DMS153 (cell line): ENCODE data around the gene BPNT1.
"Not testable (repeated sequence)": the region's sequence is repeated elsewhere in the genome, so short reads cannot be mapped to it uniquely, and the experiment has no call there.

Source experiments
- DNase-seq: peaks from one replicate; lab custom pipeline; 2025; lab: John Stamatoyannopoulos, UW

The BPNT1 gene

DNA sequence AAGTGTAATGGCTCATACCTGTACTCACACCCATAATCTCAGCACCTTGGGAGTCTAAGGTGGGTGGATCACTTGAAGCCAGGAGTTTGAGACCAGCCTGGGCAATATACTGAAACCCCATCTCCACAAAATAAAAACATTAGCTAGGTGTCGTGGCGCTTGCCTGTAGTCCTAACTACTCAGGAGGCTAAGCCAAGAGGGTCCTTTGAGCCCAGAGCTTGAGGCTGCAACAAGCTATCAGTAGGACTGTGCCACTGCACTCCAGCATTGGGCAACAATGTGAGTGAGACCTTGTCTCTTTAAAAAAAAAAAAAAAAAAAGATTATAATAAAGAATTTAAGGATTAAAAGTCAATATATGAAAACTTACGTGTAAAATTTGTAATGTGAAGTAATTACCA is 11.7 kb downstream of the BPNT1 start:
- DNase-seq = no peak

DNA sequence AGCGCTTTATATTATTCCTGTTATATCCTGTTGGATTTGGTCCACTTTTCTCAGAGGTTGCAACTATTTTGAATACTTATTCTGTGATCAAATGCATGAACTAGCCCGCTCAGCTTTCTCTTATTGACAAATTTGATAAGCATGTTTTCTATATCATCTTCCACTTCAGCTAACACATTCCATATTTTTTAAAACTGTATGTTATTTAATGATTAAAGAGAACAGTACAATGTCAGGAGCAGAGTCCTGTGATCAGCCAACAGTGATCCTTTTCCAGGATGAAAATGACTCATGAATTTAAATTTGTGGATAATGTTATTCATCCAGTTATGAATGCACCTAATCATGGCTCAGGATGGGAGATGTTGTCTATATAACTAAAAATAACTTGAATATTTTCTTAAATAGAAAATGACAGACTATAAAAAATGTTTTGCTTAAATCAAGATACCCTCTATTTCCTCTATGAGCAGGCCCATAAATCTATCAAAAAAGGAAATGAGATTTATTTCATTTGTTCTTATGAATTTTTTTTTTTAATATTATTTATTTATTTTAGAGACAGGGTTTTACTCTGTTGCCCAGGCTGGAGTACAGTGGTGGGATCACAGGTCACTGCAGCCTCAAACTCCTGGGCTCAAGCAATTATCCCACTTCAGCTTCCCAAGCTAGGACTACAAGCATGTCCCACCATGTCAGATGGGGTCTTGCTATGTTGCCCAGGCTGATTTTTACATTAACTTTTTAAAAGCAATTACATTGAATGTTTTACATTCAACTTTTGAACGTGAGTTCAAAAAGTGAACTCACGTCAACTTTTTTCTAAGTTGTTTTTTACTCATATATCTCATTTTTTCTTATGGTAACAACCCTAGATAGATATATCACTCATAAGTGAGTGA is 12.5 kb downstream of the BPNT1 start:
- no peak for DNase-seq

DNA sequence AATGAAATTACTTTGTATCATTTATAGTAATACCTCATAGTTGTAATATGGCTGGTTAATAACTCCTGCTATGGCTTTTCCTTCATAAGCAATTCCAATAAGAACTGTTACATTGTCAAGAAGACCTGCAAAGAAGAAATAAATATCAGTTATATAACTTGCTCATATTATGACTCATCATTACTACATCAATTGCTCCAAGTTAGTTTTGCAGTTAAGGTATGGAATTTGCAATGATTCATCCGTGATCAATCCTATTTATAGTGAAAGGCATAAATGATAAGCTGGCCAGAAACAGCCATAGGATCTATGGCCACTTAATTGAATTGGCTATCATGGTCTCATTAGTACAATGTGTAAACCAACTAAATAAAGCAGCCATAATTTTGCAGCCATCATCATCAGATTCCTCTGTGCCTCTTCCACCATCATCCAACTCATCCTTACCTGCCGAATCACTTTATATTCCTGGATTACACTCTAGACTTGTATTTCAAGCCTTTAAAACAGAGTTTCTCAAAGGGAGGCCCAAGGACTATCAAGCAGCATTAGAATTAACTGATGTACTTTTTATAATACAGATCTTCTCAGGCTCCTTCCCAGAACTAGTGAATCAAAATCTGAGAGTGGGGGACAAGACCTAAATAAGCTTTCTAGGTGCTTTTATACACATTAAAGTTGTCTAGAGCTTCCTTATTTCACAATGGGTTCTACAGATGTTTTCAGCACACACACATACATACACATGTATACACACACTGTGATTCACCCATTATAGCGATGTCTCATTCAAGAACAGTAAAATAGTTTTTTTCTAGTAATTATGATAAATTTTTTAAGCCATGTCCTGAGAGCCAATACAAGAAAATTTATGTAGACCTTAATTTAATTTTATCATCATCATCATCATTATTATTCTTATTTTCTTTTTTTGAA is 22.1 kb downstream of the BPNT1 start:
- DNase-seq = no peak

DNA sequence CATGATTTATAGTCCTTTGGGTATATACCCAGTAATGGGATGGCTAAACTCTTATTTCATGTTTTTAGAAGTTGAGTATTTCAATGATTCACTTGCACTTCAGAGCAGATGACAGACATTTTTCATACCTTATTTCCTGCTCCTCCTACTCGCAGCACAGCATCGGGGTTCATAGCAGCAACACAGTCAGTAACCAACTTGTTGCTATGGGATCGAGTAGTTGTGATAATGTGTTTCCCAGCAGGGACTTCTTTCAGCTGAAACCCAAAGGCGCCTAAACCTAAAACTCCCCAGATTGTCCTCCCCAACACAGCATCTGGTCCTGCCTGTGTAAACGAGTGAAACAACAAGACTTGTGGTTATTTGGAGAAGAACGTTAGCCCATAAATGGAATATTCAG is 27.0 kb downstream of the BPNT1 start:
- no peak for DNase-seq

DNA sequence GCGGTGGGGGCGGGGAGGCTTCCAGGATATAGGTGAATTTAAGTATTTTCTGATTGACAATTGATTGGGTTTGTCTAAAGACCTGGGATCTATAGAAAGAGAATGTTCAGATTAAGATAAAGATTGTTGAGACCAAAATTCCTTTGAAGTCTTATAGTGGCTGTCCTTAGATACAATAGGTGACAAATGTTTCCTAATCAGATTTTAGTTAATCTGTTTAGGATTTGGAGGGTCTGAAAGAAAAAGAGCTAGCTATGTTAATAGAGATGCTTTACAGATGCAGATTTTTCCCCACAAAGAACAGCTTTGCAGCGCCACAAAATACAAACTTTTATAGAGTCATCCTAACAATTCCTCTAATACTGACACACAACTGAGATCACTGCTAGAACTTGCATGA is 28.7 kb downstream of the BPNT1 start:
- DNase-seq = no peak

DNA sequence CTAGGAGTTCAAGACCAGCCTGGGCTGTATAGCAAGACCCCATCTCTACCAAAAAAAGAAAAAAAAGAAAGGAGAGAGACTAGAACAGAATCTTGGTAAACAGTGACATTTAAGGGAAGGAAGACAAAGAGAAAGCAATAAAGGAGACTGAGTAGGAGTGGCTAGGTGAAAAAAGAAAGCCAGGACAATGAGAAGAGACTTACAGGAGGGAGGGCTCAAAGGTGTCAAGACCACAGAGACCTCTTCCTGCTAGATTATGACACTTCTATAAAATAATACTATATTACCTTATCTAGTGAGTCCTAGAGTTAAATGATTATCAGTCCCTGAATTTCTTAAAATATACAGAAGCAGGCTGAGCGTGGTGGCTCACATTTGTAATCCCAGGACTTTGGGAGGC is 33.2 kb downstream of the BPNT1 start:
- DNase-seq = no peak

DNA sequence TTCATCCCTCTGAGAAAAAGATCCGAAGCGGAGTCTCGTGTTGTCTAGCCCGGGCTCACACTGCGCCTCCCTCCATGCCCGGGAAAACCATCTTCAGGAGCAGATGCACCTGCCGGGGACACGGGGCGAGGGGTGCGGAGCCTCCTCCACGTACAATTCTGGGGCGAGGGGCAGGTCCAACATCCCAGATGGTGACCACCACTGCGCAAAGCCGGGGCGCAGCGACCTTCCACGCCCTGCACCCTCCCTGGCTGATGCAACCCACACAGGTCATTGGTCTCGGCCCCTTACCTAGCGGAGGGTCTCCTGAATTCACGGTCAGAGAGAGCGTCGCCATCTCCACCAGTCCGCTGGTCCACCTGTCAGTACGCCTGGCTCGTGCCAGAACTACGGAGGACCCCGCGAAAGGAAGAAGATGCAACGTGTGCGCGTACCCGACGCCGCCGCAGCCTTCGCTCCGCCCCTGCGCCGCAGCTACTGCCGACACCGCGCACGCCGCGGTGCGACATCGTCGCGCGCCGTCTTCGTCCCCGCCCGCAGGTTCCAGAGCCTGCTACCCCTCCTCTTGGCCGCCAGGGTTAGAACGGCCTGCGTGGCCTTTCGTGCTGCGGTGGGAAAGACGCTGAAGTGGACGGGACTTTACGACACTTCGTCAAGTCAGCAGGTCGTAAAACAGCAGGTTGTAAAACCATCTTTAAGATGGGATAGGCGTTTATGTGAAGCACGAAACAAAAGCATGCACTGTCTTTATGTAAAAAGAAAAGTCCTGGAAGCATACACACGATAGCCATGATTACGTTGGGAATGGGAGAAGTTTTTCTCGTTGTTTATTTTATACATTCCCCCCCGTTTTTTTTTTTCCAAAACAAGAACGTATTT is 43.3 kb downstream of the BPNT1 start, which contains the start of gene EPRS1:
EPRS1 (minus strand) TSS at position 454 of the 879 bp plus-strand sequence; CDS start at position 337, 117 bp downstream.
- peak; percentile 97 for DNase-seq

DNA sequence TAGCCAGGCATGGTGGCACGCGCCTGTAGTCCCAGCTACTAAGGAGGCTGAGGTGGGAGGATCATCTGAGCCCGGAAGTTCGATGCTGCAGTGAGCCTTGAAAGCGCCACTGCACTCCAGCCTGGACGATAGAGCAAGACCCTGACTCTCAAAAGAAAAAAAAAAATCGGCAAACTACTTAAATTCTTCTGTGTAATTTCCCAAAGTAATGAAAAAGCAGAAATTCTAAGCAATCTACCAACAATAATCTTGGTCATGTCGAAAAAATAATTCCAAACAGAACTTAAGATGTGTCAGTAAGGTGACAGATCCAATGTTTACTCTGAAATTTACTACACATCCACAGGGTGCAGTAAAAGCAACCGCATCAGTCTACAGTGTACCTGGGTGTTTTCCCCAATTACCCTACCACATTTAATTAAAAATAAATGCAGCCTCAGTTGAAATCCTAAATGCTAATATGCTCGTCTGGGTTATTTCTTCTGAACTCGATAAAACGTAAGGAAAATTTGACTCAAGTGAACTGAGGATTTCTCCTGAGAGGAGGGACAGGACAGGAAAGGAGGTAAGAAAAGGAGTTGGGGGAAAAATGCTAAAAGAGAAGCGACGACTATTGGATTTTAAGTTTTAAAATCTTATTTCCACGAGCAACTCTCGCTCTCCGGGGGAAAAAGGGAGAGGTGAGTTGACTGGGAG is 44.1 kb downstream of the BPNT1 start:
- DNase-seq = peak; percentile 9

DNA sequence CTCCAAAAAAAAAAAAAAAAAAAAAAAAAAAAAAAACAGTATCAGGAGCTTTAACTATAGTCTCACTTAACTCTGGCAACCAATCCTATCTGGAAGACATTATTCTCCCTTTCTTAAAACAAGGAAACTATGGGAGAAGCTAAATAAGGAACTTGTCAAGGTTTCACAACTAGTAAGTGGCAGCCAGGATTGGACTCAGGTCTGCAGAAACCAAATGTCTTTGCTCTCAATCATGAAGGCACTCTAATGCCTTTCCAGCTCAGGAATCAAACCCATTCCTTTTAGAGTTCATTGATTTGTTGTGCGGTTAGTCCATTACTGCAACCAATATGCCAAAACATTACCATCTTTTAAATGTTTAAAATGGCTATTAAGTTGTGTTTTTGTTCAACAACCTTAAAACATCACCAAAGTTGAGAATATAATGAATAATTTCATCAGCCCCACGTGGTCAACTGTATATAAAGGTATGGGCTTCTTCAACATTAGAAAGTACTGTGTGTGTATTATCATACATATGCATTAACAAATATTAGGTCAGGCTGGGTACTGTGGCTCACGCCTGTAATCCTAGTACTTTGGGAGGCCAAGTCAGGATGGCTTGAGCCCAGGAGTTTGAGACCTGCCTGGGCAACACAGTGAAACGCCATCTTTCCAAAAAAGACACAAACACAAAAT is 44.8 kb downstream of the BPNT1 start:
- DNase-seq = no peak

DNA sequence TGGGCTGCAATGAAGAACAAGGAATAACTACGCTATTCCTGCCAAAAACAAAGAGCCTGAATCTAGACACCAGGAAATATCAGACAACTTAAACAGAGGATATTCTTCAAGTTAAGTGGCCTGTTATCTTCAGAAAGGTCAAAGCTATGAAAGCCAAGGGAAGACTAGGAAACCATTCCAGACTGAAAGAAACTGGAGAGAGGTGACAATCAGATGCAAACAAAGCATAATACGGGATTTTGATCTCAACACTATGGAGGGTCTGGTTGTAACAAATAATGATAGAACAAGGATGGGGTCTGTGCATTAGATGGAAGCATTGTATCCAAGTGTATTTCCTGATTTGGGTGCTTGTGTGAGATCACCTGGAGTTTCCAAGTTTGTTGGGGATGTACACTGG is 45.9 kb downstream of the BPNT1 start:
- DNase-seq = no peak

DNA sequence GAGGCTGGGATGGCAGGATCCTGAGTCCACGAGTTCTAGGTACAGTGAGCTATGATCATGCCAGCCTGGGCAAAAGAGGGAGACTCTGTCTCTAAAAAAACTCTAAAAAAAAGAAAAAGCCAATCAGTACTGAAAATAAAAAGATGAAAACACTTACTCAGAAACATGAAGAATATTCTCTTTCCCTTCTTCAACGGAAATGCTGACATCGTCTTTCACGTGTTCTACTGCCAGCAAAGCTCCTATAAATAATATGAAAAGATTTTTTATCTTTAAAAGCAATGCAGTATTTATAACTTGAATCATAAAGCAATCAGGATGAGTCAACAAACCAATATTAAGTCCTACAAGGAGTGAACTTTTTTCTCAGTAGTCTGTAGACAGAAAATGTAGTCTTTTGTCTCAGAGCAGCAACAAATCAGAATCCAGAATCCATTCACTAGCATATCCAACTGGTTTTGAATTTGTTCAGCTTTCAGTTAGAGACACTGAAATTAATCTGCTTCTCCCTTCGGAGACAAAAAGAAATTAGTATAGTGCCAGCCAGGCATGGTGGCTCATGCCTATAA is 49.5 kb downstream of the BPNT1 start:
- DNase-seq = no peak

DNA sequence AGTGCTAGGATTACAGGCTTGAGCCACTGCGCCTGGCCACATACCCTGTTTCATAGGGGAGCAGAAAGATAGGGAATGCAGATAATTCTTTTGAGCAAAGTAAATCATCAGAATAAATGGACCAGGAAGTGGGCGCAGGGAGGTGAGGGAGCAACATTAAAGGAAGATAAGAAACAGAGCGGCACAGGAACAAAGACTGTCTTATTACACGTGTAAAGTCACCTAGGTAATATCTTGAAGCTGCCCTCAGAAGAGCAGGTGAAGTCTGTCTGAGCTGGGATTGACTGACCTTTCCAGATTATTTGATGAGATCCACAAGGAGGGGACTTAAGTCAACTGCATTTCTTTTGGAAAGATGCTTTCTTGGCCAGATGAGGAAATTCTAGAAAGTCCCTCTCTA is 50.9 kb downstream of the BPNT1 start:
- no peak for DNase-seq

DNA sequence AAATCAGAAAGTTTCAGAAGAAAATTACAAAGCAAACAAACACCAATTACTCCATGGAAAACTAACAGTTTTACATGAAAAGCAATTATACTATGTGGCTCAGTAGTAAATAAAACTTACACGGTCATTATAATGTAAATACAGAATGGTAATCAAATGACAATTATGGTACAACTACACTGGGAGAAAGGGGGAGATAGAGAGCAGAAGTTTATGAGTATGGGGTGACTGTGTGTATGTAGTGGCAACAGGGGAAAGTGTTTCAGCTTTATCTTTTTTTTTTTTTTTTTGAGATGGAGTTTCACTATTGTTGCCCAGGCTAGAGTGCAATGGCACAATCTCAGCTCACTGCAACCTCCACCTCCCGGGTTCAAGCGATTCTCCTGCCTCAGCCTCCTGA is 51.8 kb downstream of the BPNT1 start:
- not testable (repeated sequence) for DNase-seq

DNA sequence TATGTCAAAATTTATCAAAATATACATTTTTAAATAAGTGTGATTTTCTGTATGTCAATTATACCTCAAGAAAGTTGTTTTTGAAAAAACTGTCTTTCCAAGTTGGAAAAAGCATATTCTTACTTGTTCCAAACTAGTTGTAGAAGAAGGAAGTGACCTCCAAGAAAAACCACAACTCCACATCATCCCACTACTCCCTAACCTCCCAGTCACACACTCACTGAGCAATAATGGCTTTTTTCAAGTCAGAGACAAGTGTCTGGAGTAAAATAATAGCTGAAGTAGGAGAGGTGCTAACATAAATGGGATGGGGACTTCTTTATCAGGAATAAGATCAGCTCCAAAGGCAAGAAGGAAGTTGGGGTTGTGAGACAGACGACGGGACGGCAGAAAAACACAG is 56.7 kb downstream of the BPNT1 start:
- no peak for DNase-seq

DNA sequence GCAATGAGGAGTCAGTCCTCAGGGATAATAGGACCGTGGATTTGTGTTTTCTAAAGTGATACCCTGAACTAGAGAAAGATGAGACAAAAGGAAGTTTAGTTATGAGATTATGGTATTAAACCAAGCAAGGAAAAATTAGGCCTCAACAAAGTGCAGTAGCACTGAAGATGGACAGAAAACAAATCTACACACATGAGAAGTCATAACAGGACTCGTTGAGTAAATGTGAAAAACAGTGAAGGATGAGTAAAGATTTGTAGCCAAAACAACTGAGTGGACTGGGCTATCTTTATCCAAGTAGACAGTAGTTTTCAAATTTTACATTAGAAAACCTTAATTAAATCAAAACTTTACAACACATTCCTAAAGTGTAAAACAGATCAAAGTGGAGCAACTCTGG is 58.3 kb downstream of the BPNT1 start:
- DNase-seq = no peak

DNA sequence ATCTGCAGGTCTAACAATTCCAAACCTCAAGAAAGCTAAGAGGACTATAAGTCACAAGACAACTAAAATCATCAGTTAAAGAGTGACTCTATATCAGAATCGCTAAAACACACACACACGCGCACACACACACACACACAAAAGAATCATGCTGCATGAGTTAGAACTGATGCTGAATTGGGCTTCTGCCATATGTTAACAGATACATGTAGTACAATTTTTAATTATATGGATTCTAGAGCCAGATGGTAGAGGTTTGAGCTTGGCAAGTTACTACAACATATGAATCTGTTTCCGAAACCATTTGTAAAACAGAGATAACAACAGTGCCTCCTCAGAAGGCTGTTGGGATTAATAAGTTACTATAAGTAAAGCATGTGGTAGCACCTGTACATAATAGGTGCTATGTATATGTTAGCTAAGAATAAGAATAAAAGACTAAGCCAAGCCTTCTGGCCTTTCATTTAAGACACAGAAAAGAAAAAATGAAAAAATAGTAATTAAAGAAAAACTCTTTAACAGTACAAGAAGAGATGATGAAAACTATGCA is 61.2 kb downstream of the BPNT1 start:
- DNase-seq = no peak

DNA sequence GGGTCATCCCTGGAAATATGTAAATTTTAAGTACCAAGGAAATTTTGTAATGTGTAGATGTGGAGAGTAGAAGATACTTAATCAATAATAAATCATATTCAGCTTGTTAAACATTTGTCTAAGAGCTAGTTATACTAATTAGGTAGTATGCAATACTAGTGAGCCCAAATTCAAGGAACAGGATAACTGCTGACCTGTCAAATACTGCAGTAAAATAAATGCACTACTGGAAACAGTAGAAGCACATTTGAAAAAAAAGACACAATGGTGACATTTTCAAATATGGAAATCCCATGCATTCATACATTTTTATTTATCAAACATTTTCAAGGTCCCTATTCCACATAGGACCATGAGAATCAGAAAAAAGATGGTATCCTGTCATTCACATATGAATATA is 70.5 kb downstream of the BPNT1 start:
- DNase-seq = no peak

DNA sequence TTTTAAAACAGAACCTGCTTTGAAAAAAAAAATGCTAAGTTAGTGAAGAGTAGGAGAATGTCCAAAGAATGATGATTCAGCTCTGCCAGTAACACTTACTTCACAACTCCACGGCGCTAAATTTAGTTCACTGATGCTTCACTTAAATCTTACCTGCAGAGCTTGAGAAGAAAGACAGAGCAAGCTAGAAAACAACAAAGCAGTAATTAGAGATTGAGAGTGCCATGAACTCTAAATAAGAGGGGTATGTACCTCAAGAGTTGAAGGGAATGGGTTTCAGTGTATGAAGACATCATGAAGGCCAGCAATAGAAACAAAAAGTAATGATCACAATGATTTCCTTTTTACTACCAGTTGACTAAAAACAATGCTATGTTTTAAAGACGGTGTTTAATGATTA is 76.1 kb downstream of the BPNT1 start:
- no peak for DNase-seq

DNA sequence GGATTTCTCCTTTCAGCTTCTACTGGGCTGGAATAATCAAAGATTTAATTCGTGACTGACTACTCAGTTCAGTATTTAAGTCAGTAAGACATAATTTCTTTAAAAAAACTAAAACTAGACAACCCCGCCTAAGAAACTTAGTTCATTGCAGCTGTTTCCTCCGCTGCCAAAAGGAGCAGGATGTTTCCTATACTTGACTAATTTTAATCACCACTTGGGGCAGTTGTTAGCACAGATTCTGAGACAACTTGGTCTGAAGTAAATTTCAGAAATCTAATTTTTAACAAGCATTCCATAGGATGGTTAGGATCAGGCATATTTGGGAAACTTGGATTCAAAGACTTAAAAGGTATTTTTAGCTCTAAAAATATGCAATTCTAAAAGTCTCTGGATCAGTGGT is 77.3 kb downstream of the BPNT1 start:
- no peak for DNase-seq

DNA sequence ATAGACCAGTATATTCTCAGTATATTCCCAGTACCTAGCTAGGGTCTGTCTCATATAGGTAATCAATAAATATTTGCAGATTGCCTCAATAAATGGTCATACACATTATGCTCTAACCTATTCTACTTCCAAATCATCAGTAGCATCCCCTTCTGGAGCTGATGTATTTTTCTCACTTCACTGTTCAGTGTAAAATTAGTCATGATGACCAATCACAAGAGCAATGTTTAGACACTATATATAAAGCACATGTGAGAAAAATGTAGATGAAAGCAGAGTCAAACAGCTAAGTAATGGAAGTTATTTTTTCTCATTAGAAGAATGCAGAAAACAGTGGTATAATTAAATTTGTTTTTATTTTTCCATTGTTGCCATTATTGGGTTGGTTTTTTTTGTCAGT is 78.0 kb downstream of the BPNT1 start:
- DNase-seq = no peak
